Measurements from ENCODE around the gene ZNF473. TPM values are rescaled to one million over a fixed set of nuclear protein-coding genes. Genes with fewer than 3 reads are reported as not detected.

ZNF473 gene
- total RNA-seq = 3.7 and 4.6 TPM in 2 replicates

- peak in 1 of 2 donors; percentile 95 for DNase-seq (ENCODE audit: low read depth in 2 of 2)
Observed at GRCh38 chr19:50025794-50026549, at the start of gene ZNF473. Gene ZNF473 (plus strand): TSS chr19:50026005. CDS start chr19:50031083, 5,078 bp downstream.

- DNase-seq (ENCODE audit: low read depth in 2 of 2) = no peak
Observed at GRCh38 chr19:49976496-49976895, 49.3 kb upstream of the ZNF473 start.

- DNase-seq (ENCODE audit: low read depth in 2 of 2) = no peak
Observed at GRCh38 chr19:49977076-49977475, 48.7 kb upstream of the ZNF473 start.

GRCh38 chr19:49977881-49978280 lies 47.9 kb upstream of the ZNF473 start:
- no peak for DNase-seq (ENCODE audit: low read depth in 2 of 2)

- DNase-seq (ENCODE audit: low read depth in 2 of 2) = no peak
Observed at GRCh38 chr19:49978324-49978723, 47.5 kb upstream of the ZNF473 start.

GRCh38 chr19:49981603-49982593 lies 43.9 kb upstream of the ZNF473 start:
- DNase-seq (ENCODE audit: low read depth in 2 of 2) = no peak

GRCh38 chr19:49983645-49984229 lies 42.1 kb upstream of the ZNF473 start:
- DNase-seq (ENCODE audit: low read depth in 2 of 2) = peak; percentile 61 to 63

- DNase-seq (ENCODE audit: low read depth in 2 of 2) = no peak
Observed at GRCh38 chr19:49984491-49984890, 41.3 kb upstream of the ZNF473 start.

GRCh38 chr19:49985871-49986270 lies 39.9 kb upstream of the ZNF473 start:
- DNase-seq (ENCODE audit: low read depth in 2 of 2) = peak in 1 of 2 donors; percentile 47

GRCh38 chr19:49986354-49986753 lies 39.5 kb upstream of the ZNF473 start:
- DNase-seq (ENCODE audit: low read depth in 2 of 2) = no peak

- DNase-seq (ENCODE audit: low read depth in 2 of 2) = peak; percentile 93 to 96
Observed at GRCh38 chr19:49987159-49987698, 38.6 kb upstream of the ZNF473 start.

- no peak for DNase-seq (ENCODE audit: low read depth in 2 of 2)
Observed at GRCh38 chr19:49988007-49988406, 37.8 kb upstream of the ZNF473 start.

GRCh38 chr19:49988433-49988832 lies 37.4 kb upstream of the ZNF473 start:
- peak in 1 of 2 donors; percentile 37 for DNase-seq (ENCODE audit: low read depth in 2 of 2)

GRCh38 chr19:49997709-49998108 lies 28.1 kb upstream of the ZNF473 start:
- peak; percentile 38 to 65 for DNase-seq (ENCODE audit: low read depth in 2 of 2)

- DNase-seq (ENCODE audit: low read depth in 2 of 2) = peak; percentile 27 to 28
Observed at GRCh38 chr19:49999371-50000010, 26.3 kb upstream of the ZNF473 start.

- DNase-seq (ENCODE audit: low read depth in 2 of 2) = no peak
Observed at GRCh38 chr19:50000038-50000840, 25.6 kb upstream of the ZNF473 start.

GRCh38 chr19:50000841-50001557 lies 24.8 kb upstream of the ZNF473 start:
- DNase-seq (ENCODE audit: low read depth in 2 of 2) = no peak

- DNase-seq (ENCODE audit: low read depth in 2 of 2) = no peak
Observed at GRCh38 chr19:50001775-50002174, 24.0 kb upstream of the ZNF473 start.

- DNase-seq (ENCODE audit: low read depth in 2 of 2) = no peak
Observed at GRCh38 chr19:50002386-50002960, 23.3 kb upstream of the ZNF473 start.
